ENCODE measurements around the gene PTPMT1.
"Not testable (repeated sequence)": the region's sequence is repeated elsewhere in the genome, so short reads cannot be mapped to it uniquely, and the experiment has no call there.

The PTPMT1 gene

DNA sequence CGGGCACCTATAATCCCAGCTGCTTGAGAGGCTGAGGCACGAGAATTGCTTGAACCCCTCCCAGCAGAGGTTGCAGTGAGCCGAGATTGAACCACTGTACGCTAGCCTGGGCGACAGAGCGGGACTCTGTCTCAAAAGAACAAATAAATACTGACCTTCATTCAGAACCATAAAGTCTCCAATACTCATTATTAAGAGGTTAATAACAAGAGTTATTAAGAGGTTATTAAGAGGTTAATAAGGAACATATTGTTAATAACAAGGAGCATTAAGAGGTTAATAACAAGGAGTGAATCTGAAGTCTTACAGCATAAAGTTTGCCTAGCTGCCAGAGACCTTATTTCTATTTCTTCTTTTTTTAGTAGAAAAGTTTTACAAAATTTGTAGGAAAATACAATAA, 20.1 kb upstream of the PTPMT1 start:
- intact Hi-C loops (cut with DNase I), result no loop called here
- DNase-seq, result no peak

DNA sequence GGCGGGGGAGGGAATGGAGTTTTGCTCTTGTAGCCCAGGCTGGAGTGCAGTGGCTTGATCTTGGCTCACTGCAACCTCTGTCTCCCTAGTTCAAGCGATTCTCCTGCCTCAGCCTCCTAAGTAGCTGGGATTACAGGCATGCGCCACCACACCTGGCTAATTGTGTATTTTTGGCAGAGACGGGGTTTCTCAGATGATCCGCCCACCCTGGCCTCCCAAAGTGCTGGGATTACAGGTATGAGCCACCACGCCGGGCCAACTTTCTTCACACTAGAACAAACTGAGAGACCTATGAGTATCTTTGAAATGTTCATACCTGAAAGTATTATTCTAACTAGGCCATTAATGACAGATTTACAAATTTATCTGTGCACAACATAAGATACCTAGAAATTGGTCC, 19.1 kb upstream of the PTPMT1 start:
- DNase-seq, result peak in 1 of 10 donors; percentile 20
- intact Hi-C loops (cut with DNase I), result not testable (repeated sequence)

DNA sequence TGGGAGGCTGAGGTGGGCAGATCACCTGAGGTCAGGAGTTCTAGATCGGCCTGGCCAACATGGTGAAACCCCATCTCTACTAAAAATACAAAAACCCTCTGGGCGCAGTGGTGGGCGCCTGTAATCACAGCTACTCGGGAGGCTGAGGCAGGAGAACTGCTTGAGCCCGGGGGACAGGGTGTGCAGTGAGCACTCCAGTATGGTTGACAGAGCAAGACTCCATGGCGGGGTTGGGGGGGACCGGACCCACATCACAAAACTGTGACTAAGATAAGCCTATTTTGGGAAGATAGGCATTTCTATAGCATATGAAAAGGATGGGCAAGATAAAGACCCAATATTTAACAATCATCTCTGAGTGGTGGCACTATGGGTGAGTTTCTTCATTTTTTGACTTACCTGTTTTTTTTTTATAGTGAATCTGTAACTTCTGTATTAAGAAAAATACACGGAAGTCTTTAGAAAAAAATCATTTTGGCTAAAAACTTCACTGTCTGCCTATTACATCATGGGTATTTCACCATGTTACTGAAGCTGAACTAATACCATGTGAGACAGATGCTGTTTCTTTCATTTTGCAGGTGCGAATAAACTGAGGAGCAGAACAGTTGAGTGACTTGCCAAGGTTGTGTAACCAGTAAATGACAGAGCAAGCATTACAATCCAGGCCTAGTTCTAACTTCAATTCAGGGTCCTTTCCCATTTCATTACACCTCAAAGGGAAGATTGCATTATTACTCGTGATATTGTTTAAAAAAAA, 14.9 kb upstream of the PTPMT1 start:
- intact Hi-C loops (cut with DNase I), result loop anchor here (5.0 to 10.0 kb wide), 2 partner anchors 143 to 214 kb away; partner anchors contain the start of genes FNBP4 and SLC39A13
- peak in 1 of 10 donors; percentile 19 for DNase-seq

DNA sequence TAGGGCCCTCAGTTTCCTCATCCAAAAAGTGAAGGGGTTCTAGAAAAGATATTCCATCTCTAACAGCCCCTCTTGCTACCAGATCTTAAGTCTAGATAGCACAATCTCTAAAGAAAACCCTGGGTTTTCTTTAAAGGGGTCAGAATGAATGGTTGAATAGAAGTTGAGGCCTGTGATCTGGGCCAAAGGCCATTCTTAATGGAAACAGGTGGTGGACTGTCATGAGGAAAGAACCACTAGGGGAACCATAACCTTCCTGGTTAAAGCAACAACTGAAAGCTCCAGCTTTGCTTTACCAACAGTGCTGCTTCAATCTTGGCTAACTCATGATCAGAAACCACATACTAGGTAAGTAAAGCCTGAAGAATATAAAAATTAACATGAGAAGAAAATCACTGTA, 14.3 kb upstream of the PTPMT1 start:
- no peak for DNase-seq
- intact Hi-C loops (cut with DNase I), result loop anchor here (5.0 to 10.0 kb wide), 2 partner anchors 144 to 214 kb away; partner anchors contain the start of genes FNBP4 and SLC39A13

DNA sequence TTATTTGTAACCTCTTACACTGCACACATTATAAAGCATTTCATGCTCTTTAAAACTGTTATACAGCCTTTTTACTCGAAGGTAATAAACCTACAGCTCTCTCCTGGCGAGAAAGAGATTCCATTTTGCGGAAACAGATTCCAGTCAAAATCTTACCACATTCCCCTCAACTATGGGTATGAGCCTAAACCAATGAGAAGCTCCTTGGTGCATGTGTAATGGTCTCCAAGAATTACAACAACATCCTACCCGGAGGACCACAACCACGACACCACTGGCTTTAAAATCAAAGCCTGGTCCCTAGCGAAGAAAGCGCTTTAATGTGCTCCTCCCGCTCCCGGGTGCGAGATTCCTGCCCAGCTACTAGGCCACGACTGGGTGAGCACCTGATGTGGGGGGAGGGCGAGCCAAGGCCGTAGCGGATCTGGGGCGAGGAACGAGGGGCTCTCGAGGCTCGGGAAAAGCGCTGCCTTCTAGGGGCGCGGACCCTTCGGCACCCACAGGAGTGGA, 13.3 kb upstream of the PTPMT1 start:
- DNase-seq, result peak in 3 of 10 donors; percentile 19 to 37 (median 30)
- intact Hi-C loops (cut with DNase I), result loop anchor here (2.0 to 10.0 kb wide), 3 partner anchors 83 to 213 kb away; partner anchors contain the start of genes FNBP4 and SLC39A13

DNA sequence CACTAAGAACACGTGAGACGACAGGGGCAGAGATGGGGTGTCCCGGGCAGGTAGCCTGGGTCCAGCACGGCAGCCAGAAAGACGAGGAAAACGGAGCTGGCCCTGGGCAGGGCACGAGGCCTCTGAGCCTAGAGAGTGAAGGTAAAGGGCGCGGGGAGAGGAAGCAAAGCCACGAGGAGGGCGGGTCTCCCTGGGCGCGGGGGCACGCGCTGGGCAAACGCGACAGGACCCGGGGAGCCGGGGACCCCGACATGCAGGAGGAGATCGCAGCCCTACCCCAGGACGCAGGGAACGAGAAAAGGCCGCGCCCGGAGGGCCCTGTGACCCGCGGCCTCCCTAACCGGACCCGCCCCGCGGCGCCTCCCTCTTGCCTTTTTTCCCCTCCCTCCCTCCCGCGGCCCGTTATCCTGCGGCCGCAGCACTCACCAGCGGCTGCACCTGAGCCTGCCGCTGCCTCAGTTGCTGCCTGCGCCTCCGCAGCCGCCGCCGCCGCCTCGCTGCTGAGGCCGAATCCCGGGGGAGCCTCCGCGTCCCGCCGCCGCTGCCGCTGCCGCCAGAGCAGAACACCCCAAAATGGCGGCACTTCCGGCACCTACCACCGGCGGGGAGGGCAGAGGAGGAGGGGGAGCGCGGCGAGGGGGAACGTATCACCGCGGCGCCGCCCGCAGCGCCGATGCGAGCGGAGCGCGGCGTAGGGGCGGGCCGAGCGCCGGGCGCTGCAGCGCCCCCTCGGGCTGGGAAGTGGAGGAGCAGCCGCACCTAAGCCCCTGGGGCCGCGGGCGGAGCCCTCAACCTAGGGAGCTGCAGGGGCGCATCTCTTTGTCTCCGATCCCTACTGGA, 12.6 kb upstream of the PTPMT1 start, which contains the start of gene CELF1:
TSS of gene CELF1 (minus strand) at position 567 of the 840 bp plus-strand sequence. CDS start 53,609 bp downstream, outside the sequence.
- intact Hi-C loops (cut with DNase I), result loop anchor here (1.0 to 10.0 kb wide), 4 partner anchors 26 to 212 kb away; partner anchors contain the start of genes FNBP4, KBTBD4 and SLC39A13
- DNase-seq, result peak; percentile 83 to 98 (median 90)

DNA sequence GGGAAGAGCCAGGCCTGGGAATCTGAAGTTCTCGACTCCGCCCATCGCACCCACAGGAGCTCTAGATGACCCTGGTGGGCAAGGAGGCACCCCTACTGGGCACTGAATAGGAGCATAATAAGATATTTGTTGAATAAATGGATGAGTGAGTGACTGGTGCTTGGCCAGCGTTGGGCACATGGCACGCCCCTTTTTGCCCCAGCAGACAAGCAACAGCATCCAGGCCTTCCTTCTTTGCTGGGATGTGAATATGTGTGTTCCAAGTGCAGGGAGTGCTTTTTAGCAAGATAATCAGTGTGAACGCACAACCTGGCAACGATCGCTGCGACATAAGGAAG, 12.0 kb upstream of the PTPMT1 start:
- DNase-seq, result no peak
- intact Hi-C loops (cut with DNase I), result loop anchor here (1.0 to 10.0 kb wide), 4 partner anchors 25 to 211 kb away; partner anchors contain the start of genes FNBP4, KBTBD4 and SLC39A13

DNA sequence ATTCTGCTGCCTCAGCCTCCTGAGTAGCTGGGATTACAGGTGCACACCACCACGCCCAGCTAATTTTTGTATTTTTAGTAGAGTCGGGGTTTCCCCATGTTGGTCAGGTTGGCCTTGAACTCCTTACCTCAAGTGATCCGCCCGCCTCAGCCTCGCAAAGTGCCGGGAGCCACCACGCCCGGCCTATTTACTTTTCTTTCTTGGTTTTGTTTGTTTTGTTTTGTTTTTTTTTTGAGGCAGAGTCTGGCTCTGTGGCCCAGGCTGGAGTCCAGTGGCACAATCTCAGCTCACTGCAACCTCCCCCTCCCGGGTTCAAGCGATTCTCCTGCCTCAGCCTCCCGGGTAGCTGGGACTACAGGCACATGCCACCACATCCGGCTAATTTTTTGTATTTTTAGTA, 8.4 kb upstream of the PTPMT1 start:
- peak in 1 of 10 donors; percentile 46 for DNase-seq
- intact Hi-C loops (cut with DNase I), result loop anchor here (10.0 kb wide), 1 partner anchor 208 kb away; the partner anchor contains the start of gene FNBP4

DNA sequence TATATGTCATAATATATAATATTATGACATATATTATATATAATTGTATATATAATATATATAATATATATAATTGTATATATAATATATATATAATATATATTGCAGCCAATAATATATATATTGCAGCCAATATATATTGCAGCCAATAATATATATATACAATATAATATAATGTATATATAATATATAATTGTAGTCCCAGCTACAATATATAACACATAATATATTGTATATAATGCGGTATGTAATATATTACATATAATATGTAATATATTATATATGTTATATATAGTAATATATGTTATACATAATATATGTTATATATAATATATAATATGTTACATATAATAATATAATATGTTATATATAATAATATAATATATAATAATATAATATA, 6.7 kb upstream of the PTPMT1 start:
- DNase-seq, result no peak
- intact Hi-C loops (cut with DNase I), result loop anchor here (10.0 kb wide), 1 partner anchor 206 kb away; the partner anchor contains the start of gene FNBP4

DNA sequence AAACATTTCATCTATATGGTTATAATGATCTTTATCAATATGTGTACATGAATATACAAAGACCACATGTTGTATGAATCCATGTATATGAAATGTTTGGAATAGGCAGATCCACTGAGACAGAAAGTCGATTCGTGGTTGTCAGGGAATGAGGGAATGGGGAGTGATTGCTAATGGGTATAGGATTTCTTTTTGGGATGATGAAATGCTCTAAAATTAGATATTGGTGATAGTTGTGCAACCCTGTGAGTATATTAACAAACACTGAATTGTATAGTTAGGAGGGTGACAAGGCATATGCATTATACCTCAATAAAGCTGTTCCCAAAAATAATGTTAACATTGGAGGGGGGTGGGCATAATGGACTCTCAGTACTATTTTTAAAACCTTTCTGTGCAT, 5.0 kb upstream of the PTPMT1 start:
- intact Hi-C loops (cut with DNase I), result no loop called here
- DNase-seq, result no peak

DNA sequence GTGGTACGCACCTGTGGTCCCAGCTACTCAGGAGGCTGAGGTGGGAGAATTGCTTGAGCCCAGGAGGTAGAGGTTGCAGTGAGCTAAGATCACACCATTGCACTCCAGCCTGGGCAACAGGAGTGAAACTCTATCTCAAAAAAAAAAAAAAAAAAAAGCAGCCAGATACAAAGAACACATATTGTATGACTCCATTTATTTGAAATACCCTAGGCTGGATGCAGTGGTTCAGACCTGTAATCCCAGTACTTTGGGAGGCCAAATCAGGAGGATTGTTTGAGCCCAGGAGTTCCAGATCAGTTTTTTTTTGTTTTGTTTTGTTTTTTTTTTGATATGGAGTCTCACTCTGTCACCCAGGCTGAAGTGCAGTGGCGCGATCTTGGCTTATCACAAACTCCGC, 3.0 kb upstream of the PTPMT1 start:
- DNase-seq; intact Hi-C loops (cut with DNase I): not testable (repeated sequence)

DNA sequence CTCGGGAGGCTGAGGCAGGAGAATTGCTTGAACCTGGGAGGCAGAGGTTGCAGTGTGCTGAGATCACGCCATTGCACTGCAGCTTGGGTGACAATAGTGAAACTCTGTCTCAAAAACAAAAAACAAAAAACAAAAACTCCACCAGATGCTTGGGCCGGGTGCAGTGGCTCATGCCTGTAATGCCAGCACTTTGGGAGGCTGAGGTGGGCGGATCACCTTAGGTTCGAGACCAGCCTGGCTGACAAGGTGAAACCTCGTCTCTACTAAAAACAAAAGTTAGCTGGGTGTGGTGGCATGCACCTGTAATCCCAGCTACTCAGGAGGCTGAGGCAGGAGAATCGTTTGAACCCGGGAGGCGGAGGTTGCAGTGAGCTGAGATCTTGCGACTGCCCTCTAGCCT, 1.0 kb upstream of the PTPMT1 start:
- intact Hi-C loops (cut with DNase I), result not testable (repeated sequence)
- peak in 1 of 10 donors; percentile 15 for DNase-seq

DNA sequence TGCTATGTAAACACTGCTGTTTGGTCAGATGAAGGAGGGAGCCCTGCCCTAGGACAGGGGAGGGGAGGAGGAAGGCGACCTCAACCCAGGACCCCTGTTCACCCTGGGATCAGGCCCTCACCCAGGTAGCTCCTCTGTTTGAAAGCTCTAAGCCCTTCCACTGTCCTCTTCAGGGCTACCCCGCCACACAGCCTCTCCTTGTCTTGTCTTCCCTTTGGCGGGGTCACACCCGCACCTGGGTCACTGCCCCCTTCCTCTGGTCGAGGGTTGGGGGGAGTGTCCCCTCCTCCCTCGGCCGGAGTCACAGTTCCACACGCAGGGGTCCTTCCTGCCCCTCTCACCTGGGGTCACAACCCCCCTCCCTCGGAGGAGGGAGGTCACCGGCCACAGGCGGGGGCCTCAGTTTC, 463 bp upstream of the PTPMT1 start:
- intact Hi-C loops (cut with DNase I), result no loop called here
- peak in 1 of 10 donors; percentile 60 for DNase-seq

DNA sequence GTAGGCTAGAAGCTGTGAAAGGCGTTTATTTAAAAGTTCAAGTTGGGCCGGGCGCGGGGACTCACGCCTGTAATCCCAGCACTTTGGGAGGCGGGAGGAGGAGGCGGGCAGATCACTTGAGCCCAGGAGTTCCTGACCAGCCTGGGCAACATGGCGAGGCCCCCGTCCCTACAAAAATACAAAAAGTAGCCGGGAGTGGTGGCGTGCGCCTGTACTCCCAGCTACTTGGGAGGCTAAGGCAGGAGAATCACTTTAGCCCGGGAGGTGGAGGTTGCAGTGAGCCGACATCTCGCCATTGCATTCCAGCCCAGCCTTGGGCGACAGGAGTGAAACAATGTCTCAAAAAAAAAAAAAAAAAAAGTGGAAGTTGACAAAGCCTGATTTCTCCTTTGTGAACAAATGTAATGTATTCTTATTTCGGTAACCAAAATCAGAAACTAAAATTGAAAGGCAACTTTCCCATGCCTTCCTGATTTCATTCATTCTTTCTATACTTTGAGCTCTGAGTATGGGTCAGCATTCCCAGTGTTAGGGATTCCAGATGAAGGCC, 825 bp downstream of the PTPMT1 start:
- intact Hi-C loops (cut with DNase I), result no loop called here

DNA sequence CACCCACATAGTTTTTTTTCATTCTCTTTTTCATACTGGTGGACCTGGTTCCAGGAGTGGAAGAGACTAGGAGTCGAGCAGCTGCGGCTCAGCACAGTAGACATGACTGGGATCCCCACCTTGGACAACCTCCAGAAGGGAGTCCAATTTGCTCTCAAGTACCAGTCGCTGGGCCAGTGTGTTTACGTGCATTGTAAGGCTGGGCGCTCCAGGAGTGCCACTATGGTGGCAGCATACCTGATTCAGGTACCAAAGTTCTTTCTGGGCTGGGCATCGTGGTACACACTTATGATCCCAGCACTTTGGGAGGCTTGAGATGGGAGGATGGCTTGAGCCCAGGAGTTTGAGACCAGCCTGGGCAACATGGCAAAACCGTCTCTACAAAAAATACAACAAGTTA, 4.2 kb downstream of the PTPMT1 start:
- DNase-seq, result peak in 2 of 10 donors; percentile 31 to 53
- intact Hi-C loops (cut with DNase I), result loop anchor here (10.0 kb wide), 1 partner anchor 145 kb away; the partner anchor contains the start of gene PSMC3

More for the DNA sequence above, 825 bp downstream of the PTPMT1 start:
- peak in 2 of 10 donors; percentile 39 to 70 for DNase-seq

DNA sequence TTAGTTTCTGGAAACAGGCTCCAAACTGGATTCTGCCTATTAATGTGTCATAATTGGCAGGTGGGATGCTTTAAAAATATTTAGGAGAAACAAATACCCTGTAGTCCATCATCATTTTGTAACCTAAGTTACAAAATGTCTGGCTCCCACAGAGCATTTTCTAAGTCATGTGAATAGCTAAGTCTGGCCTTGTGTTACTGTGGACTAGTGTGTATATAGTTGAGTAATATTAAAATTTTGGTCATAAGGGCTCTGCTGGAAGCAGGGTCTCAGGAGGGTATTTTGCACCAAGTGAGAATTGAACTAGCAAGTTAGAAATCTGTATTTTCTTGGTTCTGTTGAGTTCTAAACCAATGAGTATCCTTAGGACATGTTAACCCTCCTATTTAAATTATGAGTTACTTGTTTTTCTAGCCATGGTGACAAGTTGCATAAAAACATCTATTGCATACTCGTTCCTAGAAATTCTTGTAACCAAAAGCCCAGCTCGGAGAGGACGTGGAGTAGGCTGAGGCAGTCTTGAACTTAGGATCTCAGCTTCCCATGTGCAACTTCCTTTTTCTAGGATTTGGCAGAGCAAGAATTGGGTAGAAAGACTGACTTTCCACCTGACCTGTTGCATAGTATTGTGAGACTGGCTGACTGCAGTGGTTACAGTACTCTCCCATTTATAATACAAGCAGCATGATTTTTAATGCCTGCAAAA, 5.4 kb downstream of the PTPMT1 start:
- intact Hi-C loops (cut with DNase I), result loop anchor here (10.0 kb wide), 1 partner anchor 146 kb away; the partner anchor contains the start of gene PSMC3

DNA sequence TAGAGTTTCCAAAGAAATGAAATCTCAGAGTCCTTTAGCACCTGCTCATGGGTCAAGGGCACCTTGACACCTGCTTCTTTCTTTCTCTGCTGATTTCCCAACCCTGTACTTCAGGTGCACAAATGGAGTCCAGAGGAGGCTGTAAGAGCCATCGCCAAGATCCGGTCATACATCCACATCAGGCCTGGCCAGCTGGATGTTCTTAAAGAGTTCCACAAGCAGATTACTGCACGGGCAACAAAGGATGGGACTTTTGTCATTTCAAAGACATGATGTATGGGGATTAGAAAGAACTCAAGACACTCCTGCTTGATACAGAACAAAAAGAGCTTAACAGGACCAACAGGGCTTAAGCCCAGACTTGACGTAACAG, 5.9 kb downstream of the PTPMT1 start:
- intact Hi-C loops (cut with DNase I), result loop anchor here (10.0 kb wide), 1 partner anchor 147 kb away; the partner anchor contains the start of gene PSMC3

More for the DNA sequence above, 5.4 kb downstream of the PTPMT1 start:
- DNase-seq, result peak in 1 of 10 donors; percentile 3

DNA sequence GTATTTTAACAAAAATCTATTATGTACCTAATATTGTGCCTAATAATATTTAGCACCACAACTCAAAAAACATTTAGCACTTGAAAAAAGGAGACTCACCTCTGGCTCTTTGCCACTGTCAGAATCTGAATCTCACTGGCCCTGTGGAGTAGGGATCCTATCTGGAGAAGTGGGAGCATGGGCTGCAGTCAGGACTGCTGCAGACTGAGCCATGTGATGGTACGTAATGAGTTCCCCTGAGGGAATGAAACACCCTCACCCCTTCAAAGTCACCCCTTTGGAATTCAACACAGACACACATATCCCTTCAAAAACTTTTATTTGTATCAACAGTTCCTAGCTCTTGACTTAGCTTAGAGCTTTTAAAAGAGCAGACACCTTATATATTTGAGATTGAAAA, 6.5 kb downstream of the PTPMT1 start:
- DNase-seq, result peak in 1 of 10 donors; percentile 4
- intact Hi-C loops (cut with DNase I), result loop anchor here (10.0 kb wide), 1 partner anchor 147 kb away; the partner anchor contains the start of gene PSMC3

More for the DNA sequence above, 5.9 kb downstream of the PTPMT1 start:
- DNase-seq, result peak in 1 of 10 donors; percentile 32

DNA sequence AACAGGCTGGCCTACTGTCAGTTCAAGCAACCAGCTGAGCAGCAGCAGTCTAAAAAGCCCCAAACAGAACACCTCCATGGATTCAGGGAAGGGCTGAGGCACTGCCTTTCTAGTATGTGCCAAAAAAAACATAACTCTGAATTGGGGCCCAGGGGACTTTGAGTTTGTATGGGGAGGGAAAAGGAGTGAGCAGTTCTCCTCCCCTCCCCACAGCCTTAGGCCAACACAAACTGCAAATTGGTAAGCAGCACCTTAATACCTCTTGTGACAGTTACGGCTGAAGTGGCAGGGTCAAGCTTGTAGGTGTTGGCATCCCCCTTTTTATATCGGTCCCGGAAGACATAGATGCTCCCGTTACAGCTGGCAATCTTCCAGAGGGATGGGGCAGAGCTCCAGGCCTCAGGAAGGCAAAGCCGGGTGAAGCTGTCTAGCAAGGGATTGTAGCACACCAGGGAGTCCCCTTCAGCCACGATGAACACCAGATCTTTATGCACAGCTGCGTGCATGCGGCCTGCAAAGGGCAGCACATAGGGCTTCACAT, 7.4 kb downstream of the PTPMT1 start:
- peak in 3 of 10 donors; percentile 17 to 33 (median 33) for DNase-seq
- intact Hi-C loops (cut with DNase I), result loop anchor here (10.0 kb wide), 1 partner anchor 148 kb away; the partner anchor contains the start of gene PSMC3
